ENCODE data around the gene CDH22.

Gene CDH22

DNA sequence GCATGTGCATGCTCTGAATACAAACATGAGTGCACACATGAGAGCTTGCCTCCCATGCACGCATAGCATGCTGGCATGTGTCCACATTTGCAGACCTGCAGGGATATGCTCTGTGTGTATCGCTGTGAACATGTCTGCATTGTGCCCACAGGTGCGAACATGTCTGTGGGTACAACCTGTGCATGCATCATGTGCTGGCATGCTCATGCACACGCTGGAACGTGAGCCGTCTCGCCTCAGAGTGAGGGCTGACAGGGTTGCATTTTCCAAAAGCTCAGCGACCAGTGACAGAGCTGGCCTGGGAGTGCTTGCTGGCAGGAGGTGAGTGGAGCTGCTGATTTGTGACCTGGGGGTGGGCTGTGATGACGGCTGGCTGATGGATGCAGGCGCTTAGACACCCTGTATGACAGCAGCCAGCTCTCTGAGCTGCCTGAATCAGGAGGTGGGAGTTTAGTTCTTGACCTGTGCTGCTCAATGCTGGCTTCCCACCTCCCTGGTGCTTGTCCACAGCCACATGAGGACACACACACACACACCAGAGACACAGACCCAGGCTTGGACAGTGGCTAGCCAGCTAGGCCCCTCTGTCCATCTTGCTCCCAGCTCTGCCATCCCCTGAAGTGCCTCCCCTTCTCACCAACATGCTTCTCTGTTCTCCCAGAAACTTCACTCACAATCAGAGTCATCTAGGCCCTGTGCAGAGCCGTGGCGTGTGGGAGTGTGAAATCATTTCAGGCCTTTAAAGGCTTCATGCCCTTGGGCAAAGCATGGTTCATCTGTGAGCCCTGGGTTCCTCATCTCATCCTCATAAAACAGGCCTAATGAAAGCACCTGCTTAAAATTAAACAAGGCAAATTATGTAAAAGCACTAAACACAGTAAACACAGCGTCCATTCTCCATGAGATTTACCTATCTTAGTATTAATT is 138.8 kb downstream of the CDH22 start:
- DNase-seq (ENCODE audit: low spot score): no peak

DNA sequence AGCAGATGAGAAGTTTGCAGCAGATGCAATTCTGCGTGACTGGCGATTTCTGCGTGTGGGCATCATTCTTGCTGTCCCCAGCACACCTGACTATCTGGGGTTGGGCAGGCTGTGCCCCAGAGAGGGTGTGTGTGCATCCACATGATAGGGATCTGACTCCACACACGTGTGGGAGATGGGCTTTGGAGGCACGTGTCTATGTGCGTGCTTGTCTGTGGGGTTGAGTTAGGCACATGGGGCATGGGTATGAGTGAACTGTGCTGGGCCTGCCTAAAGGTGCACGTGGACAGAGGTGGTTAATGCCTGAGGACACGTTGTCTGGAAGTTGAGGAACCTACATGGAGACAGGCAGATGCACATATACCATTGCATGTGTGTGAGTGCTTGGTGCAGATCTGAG is 139.9 kb downstream of the CDH22 start:
- DNase-seq (ENCODE audit: low spot score): no peak

DNA sequence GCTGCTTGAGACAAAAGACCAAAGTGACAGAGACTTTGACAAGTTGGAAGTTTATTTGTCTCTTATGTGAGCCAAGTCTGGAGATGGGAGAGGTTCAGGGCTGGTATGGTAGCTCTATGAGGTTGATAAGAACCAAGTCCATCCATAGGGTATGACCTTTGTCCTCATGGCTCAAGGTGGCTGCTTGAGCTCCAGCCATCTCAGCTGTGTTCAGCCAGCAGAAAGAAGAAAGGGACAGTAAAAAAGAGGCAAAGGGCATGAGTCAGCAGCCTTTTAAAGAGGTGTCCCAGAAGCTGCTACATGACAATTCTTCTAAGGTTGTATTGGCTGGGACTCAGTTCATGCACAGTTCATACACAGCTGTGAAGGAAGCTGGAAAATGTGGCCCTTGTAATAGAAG is 141.2 kb downstream of the CDH22 start:
- no peak for DNase-seq (ENCODE audit: low spot score)

DNA sequence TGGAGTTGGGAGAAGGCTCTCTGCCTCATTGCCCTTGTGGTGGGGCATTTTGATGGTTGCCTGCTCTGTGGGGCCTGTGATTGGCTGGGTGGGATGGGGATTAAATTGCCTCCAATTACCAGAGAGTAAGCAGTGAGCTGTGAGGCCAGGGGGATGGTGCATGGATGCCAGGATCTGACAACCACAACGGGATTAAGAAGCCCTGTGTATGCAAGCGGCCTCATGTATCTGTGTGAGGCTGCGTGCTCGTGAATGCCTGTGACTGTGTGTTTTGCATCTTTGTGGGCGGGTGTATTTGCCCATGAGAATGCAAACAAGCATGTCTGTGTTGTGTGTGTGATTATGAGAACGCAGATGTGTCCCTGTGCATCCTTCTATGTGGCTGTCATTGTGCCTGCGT is 144.0 kb downstream of the CDH22 start:
- DNase-seq (ENCODE audit: low spot score): no peak

DNA sequence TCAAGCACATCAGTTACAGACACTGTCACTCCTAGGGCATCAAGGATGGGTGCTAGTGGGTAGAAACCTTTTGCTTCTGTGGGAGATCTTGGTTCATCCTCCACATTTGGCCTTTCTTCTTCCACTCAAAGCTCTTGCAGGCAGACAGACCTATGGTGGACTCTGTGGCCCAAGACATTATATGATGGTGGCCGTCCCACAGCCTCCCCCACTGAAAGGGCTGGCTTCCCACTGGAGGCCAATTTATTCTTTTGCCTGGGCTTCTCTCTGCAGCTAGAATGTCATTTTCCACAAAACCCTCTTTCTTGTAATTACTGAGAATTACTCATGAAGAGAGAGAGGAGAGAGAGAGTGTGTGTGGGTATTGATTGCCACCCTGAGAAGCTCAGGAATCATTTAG is 146.4 kb downstream of the CDH22 start:
- DNase-seq (ENCODE audit: low spot score): no peak

DNA sequence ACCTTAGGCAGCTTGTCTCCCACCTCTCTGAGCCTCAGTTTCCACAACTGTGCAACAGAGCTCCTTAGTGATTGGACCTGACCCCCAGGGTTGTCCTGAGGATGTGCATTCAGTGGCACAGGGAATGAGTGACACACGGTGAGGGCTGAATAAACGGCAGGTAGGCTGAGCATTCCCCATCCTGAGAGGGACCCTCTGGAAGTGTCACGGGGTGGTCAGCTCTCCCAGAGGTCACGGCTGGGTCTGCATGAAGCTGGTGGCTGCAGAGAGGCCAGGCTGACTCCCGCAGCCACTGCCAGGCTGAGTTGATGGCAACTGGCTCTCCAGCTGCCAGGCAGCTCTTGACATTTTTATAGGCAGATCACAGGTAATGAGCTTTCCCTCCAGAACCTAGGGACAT is 147.6 kb downstream of the CDH22 start:
- DNase-seq (ENCODE audit: low spot score): no peak

DNA sequence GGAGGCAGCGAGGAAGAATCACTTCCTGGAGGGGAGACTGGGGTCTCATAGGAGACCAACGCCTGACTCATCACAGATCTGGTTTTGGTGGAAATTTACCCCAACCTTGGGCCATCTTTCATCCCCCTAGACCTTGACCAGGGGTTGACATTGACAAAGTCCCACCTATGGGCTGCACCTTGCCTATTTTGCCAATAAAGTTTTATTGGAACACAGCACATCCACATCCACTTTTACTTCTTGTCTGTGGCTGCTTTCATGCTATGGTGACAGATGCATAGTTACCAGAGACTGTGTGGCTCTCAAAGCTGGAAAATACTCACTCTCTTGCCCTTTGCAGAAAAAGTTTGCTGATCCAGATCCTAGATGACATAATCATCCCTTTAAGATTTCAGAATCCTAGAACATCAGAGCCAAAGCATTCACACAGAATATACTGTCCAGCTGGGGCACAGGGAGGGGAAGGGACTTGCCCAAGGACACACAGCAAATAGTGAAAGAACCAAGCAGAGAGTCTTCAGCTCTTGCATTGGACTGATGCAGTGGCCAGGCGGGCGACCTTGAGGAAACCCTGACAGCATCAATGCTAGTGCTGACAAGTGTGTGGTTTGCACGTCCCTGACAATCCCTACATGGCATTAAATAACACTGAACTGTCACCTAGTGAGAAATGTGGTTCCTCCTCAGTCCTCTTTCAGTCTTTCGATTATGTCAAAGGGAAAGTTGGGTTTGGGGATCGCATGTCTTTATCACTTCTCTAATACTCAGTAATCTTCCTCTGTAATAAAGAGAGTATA is 149.0 kb downstream of the CDH22 start:
- no peak for DNase-seq (ENCODE audit: low spot score)

DNA sequence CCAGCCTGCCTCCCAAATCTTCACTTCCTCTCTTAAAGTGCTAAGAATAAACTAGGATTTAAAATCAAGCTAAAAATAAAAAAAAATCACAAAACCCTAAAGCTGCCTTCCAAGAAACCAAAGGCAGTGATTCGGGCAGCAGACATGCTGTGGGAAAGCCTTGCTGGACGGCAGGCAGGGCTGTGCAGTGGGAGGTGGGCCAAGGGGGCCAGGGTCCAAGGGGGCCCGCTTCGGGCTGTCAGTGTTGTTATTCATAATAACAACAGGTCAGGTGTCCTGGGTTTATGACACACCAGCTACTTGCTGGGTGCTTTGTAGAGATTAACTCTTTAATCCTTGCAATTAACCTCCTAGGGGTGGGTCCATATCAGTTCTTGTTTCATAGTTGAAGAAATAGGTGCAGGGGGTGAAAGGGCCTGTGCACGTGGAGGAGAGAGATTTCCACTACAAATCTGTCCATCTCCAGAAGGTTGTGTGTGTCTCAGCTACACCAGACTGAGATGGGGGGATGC is 149.8 kb downstream of the CDH22 start:
- DNase-seq (ENCODE audit: low spot score): no peak

DNA sequence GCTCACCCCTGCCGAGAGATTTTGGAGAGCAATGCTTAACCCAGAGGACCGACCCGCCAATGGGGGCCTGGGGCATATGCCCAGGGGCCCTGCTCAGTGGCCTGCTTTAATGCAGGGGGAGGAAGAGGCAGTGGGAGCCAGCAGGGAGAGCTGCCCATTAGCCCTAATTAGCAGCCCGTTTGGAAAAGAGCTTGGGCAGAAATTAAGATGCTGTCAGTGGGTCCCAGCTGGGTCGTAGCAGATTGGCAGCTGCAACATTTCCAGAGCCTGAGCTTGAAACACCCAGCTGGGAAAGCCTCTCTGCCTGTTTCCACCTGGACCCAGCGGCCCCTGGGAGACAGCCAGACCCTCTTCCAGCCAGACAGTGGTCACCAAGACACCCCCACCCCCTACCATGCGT is 150.7 kb downstream of the CDH22 start:
- DNase-seq (ENCODE audit: low spot score): no peak

DNA sequence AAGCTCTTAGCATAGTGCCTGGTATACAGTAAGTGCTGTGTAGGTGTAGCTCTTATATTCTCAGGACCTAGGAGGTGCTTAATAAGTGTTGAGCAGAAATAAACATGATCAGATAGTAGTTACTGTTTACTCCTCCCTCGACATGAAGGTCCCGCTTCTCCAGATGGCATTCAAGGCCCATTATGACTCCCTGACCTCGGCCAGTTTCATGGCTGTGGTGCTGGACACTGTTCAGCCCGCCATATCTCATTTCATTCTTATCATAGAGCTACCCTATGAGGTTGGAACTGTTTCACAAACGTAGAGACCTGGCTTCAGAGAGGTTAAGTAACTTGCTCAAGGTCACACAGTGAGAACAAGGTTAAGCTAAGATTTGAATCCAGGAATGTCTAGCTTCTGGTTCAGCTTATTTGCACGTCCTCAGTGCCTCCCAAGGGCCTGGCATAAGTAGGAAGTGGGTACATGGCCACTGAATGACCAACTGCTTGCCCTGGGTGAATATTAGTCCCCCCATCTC is 151.2 kb downstream of the CDH22 start:
- no peak for DNase-seq (ENCODE audit: low spot score)

DNA sequence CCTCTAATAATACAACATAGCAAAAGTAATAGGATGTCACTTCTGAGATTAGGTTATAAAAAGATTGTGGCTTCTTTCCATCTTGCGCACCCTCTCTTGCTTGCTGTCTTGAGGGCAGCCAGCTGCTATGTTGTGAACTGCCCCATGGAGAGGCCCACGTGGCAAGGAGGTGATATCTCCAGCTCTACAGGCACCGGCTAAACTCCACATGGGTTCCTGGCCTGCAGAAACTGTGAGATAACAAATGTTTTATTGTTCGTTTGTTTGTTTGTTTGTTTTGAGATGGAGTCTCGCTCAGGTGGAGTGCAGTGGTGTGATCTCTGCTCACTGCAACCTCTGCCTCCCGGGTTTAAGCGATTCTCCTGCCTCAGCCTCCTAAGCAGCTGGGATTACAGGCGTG is 152.2 kb downstream of the CDH22 start:
- DNase-seq (ENCODE audit: low spot score): no peak

DNA sequence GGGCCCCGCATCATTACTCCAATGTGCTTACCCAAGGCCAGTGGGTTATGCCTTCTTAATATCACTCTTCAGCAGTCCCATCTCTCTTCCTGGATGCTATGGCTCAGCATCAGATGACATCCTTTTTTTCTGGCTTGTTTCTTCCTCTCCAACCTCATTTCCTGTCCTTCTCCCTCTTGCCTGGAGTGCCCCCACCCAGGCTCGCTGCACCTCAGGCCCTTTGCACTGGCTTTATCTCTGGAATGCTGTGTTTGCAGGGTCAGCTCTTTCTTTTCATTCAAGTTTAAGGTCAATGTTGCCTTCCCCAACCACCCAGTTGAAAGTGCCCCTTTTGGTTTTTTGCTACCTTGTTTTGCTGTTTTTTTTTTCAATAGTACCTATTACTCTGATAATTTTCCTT is 153.5 kb downstream of the CDH22 start:
- no peak for DNase-seq (ENCODE audit: low spot score)

DNA sequence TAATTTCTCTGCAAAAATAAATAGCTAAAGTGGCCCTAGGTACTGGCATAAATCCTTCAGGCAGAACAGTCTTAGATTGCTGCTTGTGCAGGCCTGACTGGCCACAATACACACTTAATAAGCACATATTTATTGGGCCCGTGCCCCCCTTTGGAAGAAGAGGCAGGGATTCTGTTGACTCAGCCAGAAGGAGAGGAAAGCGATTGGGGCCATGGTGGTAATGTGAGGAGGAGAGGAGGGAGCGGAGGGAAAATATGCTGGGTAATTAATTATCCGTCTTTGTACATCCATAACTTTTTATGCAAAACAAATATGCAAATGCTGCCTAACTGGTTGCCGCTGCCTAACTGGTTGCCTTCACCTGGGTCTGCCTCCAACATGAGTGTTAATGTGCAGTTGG is 154.0 kb downstream of the CDH22 start:
- no peak for DNase-seq (ENCODE audit: low spot score)

DNA sequence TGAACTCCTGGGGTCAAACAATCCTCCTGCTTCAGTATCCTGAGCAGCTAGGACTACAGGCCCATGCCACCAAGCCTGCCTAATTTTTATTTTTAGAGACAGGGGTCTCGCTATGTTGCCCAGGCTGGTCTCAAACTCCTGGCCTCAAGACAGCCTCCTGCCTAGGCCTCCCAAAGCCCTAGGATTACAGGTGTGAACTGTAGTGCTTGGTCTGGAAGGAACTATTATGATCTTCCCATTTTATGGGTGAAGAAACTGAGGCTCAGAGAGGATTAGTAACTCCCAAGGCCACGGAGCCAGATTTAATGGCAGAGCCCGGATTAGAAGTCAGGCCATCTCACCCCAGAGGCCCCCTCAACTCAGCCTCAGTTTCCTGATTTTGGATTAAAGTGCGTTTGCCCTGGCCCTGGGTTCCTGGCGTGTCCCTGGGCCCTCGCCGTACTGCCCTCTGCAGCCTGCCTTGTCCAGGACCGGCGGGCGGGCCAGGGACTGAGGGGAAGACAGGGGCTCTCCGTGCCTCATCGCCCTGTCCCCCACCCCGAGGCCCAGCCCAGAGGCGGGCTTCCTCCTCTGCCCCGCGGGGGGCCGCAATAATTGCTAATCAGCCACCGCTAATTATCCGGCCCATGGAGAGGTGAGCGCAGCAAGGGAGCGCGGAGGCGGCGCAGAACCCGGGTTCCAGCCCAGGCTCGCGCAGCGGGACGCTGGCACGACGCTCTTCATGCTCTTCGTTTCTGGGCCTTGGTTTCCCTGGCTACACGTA is 155.3 kb downstream of the CDH22 start:
- no peak for DNase-seq (ENCODE audit: low spot score)

DNA sequence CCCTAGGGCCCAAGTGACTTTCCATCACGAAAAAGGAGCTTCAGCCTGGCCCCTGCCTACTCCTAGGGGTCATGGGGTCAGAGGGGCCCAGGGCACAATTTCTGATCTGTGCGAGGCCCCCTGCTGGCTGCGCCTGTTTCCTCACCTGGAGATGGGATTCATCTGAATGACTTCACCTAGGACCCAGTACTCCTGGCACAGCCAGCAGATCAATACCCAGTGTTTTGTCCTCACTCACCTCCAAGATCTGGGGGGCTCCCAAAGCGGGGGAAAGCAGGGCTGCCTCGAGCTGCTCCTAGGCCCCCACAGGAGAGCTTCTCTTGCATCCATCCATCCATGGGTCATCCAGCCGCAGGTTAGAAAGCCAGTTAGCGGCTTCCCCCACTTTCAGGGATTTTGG is 156.4 kb downstream of the CDH22 start:
- DNase-seq (ENCODE audit: low spot score): no peak

DNA sequence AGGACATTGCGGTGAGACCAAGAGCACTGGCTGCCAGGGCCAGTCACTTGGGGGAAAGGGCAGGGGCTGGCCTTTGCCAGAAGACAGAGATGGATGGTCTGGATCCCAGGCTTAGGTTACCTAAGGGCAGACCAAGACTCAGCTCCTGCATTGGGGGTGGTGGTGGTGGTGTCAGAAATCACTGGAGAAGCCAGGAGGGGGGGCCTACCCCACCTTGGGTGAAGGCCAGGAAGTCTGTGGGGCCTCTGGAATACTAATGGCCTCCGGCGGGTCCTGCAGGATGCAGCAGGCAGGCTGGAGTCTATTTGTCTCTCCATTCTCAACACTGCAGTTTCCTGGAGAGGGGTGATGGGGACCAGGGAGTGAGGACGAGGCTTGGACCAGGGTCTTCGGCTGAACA is 157.4 kb downstream of the CDH22 start:
- no peak for DNase-seq (ENCODE audit: low spot score)

DNA sequence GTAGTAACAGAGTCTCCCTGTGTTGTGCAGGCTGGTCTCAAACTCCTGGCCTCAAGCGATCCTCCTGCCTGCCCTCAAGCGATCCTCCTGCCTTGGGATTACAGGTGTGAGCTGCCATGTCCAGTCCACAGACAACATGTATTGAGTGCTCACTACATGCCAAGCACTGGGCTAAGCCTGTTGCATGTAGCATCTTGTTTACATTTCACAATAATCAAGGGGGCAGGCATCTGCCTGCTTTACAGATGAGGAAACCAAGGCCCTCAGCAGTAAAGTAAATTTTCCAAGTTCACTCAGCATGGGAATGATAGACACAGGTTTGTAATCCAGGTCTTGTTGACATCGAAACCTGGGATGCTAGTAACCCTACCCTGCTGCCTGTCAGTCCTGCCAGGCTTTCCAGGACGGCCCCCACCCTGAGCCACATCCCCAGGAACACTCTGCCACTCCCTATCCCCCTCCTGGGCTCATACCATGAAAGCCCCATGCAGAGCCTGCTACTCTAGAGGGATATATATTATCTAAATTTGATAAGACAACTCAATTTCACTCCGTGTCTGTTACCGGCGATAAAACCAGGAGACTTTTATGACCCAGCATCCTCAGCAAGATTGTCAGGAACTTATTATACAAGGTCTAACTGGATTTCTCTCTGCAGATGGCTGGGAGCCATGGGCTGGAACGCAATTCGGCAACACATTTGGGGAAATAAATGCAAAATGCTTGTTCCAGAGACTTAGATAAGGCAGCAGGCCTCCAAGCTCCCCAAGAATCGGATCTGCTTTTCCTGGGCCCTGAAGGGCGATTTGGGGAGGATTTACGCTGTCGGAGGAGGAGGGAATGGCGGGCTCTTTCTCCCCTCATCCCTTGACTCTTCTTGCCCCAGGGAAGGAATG is 159.7 kb downstream of the CDH22 start:
- DNase-seq (ENCODE audit: low spot score): no peak

DNA sequence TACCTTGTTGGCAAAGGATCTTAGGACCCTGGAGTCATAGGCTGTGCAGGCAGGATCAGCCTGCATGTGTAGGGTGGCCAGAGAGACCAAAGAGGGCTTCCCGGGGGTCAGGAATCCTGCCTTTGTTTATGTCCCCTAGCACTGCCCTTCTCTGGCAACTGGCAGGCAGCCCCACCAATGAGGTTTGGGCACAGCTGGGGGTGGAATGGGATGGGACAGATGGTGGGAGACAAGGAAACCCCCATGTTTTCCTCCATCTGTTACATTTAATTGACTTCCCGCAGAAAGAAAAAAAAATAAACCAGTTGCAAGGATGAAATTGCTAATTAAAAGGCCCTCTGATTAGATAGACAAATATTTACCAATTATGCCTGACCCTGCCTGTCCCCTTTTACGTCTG is 162.6 kb downstream of the CDH22 start:
- no peak for DNase-seq (ENCODE audit: low spot score)

DNA sequence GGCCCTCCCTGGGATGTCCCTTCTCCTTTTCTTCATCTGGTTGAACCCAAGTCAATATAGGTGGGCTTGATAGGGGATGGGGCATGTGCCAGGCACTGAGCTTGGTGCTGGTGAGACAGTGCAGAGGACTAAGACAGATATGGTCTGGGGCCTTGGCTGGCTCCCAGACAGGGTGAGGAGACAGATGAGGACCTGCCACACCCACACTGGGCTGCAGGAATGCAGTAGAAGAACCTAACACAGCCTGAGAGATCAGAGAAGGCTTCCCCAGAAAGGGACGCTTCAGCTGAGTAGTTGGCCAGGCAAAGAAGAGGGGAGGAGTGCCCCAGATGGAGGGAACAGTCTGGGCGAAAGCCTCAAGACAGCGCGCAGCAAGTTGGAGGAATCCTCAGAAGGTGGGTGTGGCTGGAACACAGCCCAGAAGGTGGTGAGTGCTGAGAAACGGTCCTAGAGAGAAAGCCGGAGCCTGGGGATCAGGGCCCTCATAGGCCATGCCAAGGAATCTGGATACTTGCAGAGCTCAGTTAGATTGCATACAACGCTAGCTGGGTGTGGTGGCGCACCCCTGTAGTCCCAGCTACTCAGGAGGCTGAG is 163.8 kb downstream of the CDH22 start:
- no peak for DNase-seq (ENCODE audit: low spot score)

DNA sequence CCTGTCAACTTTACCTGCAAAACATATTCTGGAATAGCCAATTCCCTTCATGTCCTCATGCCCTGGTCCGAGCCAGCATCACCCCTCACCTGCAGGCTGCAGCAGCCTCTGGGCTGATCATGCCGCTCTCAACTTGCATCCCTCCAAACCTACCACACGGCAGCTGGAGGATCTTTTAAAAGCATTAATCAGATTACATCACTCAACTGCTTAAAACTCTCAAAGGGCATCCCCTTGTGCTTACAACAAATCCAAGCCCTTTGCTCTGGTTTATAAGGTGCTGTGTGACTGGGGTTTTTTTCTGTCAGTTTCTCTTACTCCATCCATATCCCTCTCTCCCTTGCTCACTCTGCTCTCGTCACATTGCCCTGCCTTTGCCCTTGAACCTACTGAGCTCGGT is 166.2 kb downstream of the CDH22 start:
- no peak for DNase-seq (ENCODE audit: low spot score)

Measured in COLO829 (cell line).